ENCODE data around the gene EPS8. TPM values are rescaled to one million over a fixed set of nuclear protein-coding genes. Genes with fewer than 3 reads are reported as not detected.

EPS8 gene
- total RNA-seq, 1 experiment from 2014 or later: 32.0 TPM

DNA sequence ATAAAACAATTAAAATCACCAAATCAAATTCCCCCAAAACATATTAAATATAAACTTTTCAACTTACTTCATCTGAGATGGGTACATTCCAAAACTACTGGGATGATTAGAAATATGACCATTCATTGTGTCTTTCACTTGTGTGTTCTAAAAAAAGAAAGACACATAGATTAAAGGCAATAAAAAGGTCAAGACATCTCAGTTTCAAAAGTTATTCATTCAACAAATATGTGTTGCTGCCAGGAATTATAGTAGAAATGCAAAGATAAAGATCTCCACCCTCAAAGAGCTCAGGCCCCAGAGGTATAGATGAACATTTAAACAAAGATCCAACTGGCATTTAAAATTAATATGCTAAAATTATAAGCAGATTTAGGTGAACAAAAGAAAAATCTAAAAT lies 106.4 kb downstream of the EPS8 start:
- TF ChIP-seq, protein P1, sequence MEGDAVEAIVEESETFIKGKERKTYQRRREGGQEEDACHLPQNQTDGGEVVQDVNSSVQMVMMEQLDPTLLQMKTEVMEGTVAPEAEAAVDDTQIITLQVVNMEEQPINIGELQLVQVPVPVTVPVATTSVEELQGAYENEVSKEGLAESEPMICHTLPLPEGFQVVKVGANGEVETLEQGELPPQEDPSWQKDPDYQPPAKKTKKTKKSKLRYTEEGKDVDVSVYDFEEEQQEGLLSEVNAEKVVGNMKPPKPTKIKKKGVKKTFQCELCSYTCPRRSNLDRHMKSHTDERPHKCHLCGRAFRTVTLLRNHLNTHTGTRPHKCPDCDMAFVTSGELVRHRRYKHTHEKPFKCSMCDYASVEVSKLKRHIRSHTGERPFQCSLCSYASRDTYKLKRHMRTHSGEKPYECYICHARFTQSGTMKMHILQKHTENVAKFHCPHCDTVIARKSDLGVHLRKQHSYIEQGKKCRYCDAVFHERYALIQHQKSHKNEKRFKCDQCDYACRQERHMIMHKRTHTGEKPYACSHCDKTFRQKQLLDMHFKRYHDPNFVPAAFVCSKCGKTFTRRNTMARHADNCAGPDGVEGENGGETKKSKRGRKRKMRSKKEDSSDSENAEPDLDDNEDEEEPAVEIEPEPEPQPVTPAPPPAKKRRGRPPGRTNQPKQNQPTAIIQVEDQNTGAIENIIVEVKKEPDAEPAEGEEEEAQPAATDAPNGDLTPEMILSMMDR (IDR thresholded peaks at IDR 0.05): no peak
- TF ChIP-seq POLR2AphosphoS5 (IDR thresholded peaks at IDR 0.05; ENCODE audit: low read depth, low read length): no peak
- TF ChIP-seq SIN3A (IDR thresholded peaks at IDR 0.05; ENCODE audit: borderline replicate concordance, insufficient read depth, low read depth, low read length): no peak
- TF ChIP-seq TCF7L2 (IDR thresholded peaks at IDR 0.05; ENCODE audit: low read depth, low read length): no peak
- TF ChIP-seq REST (IDR thresholded peaks at IDR 0.05; ENCODE audit: insufficient read depth in 1 of 2, low read depth in 2 of 2, low read length in 1 of 2): no peak
- intact Hi-C loops (cut with micrococcal nuclease; ENCODE audit: unreplicated experiment) (no loop called here), in situ Hi-C loops (cut with HindIII; ENCODE audit: low pct_unique_long_range_greater_than_20kb, low sequenced_read_pairs) (no loop called here)
- ChIA-PET CTCF (no interaction called here), POLR2A (no interaction called here)
- Histone ChIP-seq H3K9me3 (ENCODE audit: control insufficient read depth, insufficient read depth, low read depth, low read length) (no peaks in the 10 kb centered on the region), H3K4me1 (ENCODE audit: control insufficient read depth, insufficient read depth, low read length) (no peaks in the 10 kb centered on the region; the same call in 1 of the 2 replicates), H3K36me3 (ENCODE audit: control insufficient read depth, insufficient read depth, low read length) (no peaks in the 10 kb centered on the region; the same call in 1 of the 2 replicates), H3K27me3 (ENCODE audit: control insufficient read depth, insufficient read depth, low read length) (no peaks in the 10 kb centered on the region), H3K27ac (ENCODE audit: low read length) (no peak overlapping the region), H3K4me3 (ENCODE audit: low read depth in 2 of 2, low read length in 2 of 2) (no peak overlapping the region)
- BruUV-seq (replicated peaks): no TSS peak
- no peak for ATAC-seq
- no peak for DNase-seq (ENCODE audit: low read depth, low spot score)

DNA sequence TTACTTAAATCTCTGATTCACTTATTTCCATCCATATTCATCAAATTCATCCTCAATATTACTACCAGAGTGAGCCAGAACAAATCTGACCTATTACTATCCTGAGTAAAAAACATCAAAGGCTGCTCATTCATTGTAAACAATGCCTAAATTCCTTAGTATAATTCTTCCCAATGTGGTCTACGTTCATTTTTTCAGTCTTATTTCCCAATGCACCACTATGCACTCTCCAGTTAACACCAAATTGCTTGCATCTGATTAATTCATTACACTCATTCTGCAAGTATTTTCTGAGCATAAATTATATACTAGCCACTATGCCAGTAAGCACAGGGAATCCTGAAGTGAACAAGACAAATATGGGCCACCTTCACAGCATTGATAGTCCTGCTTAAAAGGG lies 110.0 kb downstream of the EPS8 start:
- ChIA-PET CTCF (no interaction called here), POLR2A (no interaction called here)
- H3K27ac ChIP-seq (ENCODE audit: low read length): no peak overlapping the region
- intact Hi-C loops (cut with micrococcal nuclease; ENCODE audit: unreplicated experiment) (no loop called here), in situ Hi-C loops (cut with HindIII; ENCODE audit: low pct_unique_long_range_greater_than_20kb, low sequenced_read_pairs) (no loop called here)
- TF ChIP-seq SIN3A (IDR thresholded peaks at IDR 0.05; ENCODE audit: borderline replicate concordance, insufficient read depth, low read depth, low read length): no peak
- TF ChIP-seq REST (IDR thresholded peaks at IDR 0.05; ENCODE audit: insufficient read depth in 1 of 2, low read depth in 2 of 2, low read length in 1 of 2): no peak
- TF ChIP-seq, protein P1 (IDR thresholded peaks at IDR 0.05): no peak
- TF ChIP-seq POLR2AphosphoS5 (IDR thresholded peaks at IDR 0.05; ENCODE audit: low read depth, low read length): no peak
- TF ChIP-seq TCF7L2 (IDR thresholded peaks at IDR 0.05; ENCODE audit: low read depth, low read length): no peak
- no peak overlapping the region for H3K4me3 ChIP-seq (ENCODE audit: low read depth in 2 of 2, low read length in 2 of 2)
- no peaks in the 10 kb centered on the region for H3K36me3 ChIP-seq (ENCODE audit: control insufficient read depth, insufficient read depth, low read length)
- ATAC-seq (no peak), DNase-seq (ENCODE audit: low read depth, low spot score) (no peak)
- no peaks in the 10 kb centered on the region for H3K9me3 ChIP-seq (ENCODE audit: control insufficient read depth, insufficient read depth, low read depth, low read length)
- H3K27me3 ChIP-seq (ENCODE audit: control insufficient read depth, insufficient read depth, low read length): no peaks in the 10 kb centered on the region
- H3K4me1 ChIP-seq (ENCODE audit: control insufficient read depth, insufficient read depth, low read length): no peaks in the 10 kb centered on the region; the same call in 1 of the 2 replicates
- BruUV-seq (replicated peaks): no TSS peak
